ENCODE data around the gene FOXK2. TPM values are rescaled to one million over a fixed set of nuclear protein-coding genes. Genes with fewer than 3 reads are reported as not detected.

FOXK2 gene
- total and polyA plus RNA-seq, 4 donors, result 15.3 to 58.8 (median 35.8) TPM

DNA sequence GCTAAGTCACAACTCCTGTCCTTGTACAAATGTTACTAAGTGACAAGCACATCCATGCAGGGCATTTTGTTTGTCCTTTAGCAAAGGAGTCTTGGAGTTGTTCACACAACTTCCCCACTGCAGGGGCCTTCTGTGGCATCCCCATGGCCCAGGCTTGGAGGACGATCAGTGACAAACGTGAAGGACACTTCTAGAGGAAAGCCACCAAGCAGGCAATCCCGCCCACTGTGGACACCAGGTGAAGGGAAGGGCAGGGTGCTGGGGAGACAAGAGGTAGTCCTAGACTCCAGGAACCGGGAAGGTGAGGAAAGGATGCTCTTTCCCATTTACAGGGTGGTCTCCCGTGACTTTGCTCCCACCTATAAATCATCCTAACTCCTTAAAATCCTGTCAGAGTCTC is 124.6 kb downstream of the FOXK2 start:
- peaks cover 0 to 3% of the 10 kb centered on the region in 2 donors for H3K36me3 ChIP-seq (ENCODE audit: control insufficient read depth in 1 of 2, insufficient read depth in 2 of 2, low read length in 1 of 2)
- H3K27ac ChIP-seq (ENCODE audit: low read depth in 1 of 2, low read length in 2 of 2), result no peak overlapping the region
- intact Hi-C loops (cut with DNase I), result no loop called here
- no peaks in the 10 kb centered on the region for H3K4me1 ChIP-seq (ENCODE audit: control insufficient read depth in 1 of 2, insufficient read depth in 2 of 2, low read length in 2 of 2)
- H3K9me3 ChIP-seq (ENCODE audit: control insufficient read depth, low read length), result no peaks in the 10 kb centered on the region
- no peak for ATAC-seq (ENCODE audit: low FRiP score)
- no peaks in the 10 kb centered on the region for H3K27me3 ChIP-seq (ENCODE audit: control insufficient read depth in 1 of 2, insufficient read depth in 2 of 2, low read length in 1 of 2)
- DNase-seq, result peak in 1 of 2 donors; percentile 35
- WGBS, 2 donors, result 83 to 85% methylated on average over 5 of the region's 5 CpGs
- H3K4me3 ChIP-seq (ENCODE audit: low read length in 2 of 2), result no peak overlapping the region

DNA sequence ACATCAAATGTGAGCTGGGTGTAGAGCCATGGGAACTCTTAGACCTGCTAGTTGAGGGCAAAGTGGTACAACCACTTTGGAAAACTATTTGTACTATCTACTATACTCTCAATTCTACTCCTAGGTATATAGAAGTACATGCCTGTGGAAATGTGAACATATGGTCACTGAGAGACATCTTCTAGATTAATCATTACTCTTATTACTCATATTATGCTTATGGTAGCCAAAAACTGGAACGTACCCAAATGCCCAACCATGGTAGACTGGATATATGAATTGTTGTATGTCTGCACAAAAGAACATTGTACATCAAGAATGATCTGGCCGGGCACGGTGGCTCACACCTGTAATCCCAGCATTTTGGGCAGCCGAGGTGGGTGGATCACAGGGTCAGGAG is 126.0 kb downstream of the FOXK2 start:
- intact Hi-C loops (cut with DNase I), result loop anchor here in 1 of 2 donors (5.0 kb wide), 1 partner anchor 53 kb away; no protein-coding TSS in a partner anchor
- Histone ChIP-seq H3K4me1 (ENCODE audit: control insufficient read depth in 1 of 2, insufficient read depth in 2 of 2, low read length in 2 of 2) (no peaks in the 10 kb centered on the region), H3K4me3 (ENCODE audit: low read length in 2 of 2) (no peak overlapping the region), H3K9me3 (ENCODE audit: control insufficient read depth, low read length) (no peaks in the 10 kb centered on the region), H3K27ac (ENCODE audit: low read depth in 1 of 2, low read length in 2 of 2) (no peak overlapping the region), H3K36me3 (ENCODE audit: control insufficient read depth in 1 of 2, insufficient read depth in 2 of 2, low read length in 1 of 2) (peaks cover 0 to 3% of the 10 kb centered on the region in 2 donors), H3K27me3 (ENCODE audit: control insufficient read depth in 1 of 2, insufficient read depth in 2 of 2, low read length in 1 of 2) (no peaks in the 10 kb centered on the region)
- DNase-seq (peak in 1 of 2 donors; percentile 30), ATAC-seq (ENCODE audit: low FRiP score) (no peak)
- 96 to 97% methylated on average over 4 of the region's 4 CpGs for WGBS, 2 donors

DNA sequence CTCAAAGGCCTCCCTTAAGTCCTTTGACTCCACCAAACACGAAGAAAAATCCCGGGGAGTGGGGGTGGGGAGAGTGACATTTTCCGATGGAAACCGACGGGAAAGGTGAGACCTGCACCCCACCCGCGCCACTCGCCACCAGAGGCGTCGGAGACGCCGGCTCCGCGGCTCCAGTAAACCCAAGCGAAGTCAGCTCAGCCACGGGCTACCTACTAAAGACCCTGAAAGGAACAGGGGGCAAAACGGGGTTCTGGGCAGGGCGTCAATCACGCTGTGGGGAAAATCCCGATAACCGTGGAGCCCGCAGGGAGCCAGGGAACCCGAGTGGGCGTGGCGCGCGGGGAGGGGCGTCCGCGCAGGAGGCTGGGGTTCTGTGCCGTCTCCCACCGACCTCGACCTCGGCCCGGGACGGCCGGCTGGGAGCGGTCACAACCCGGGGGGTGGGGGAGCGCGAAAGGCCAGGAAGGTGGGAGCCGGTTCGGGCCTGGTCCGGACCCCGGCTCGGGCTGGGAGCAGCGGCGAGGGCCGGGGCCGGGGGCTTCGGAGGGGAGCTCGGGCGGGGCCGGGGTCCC is 128.1 kb downstream of the FOXK2 start:
- no peaks in the 10 kb centered on the region for H3K9me3 ChIP-seq (ENCODE audit: control insufficient read depth, low read length)
- H3K4me3 ChIP-seq (ENCODE audit: low read length in 2 of 2), result peak overlapping the region; percentile 46 to 85
- intact Hi-C loops (cut with DNase I), result loop anchor here (2.0 to 5.0 kb wide), 3 partner anchors 51 to 229 kb away; partner anchors contain the start of genes HEXD (in 1 of the 2), OGFOD3 (in 1 of the 2) and RAB40B (in 1 of the 2)
- peaks cover 0 to 3% of the 10 kb centered on the region in 2 donors for H3K36me3 ChIP-seq (ENCODE audit: control insufficient read depth in 1 of 2, insufficient read depth in 2 of 2, low read length in 1 of 2)
- H3K4me1 ChIP-seq (ENCODE audit: control insufficient read depth in 1 of 2, insufficient read depth in 2 of 2, low read length in 2 of 2), result no peaks in the 10 kb centered on the region
- 1% methylated on average over 53 to 54 of the region's 54 CpGs for WGBS, 2 donors
- ATAC-seq (ENCODE audit: low FRiP score) (peak; percentile 55), DNase-seq (peak; percentile 61 to 86)
- H3K27ac ChIP-seq (ENCODE audit: low read depth in 1 of 2, low read length in 2 of 2), result peak overlapping the region; percentile 43 to 62
- no peaks in the 10 kb centered on the region for H3K27me3 ChIP-seq (ENCODE audit: control insufficient read depth in 1 of 2, insufficient read depth in 2 of 2, low read length in 1 of 2)

DNA sequence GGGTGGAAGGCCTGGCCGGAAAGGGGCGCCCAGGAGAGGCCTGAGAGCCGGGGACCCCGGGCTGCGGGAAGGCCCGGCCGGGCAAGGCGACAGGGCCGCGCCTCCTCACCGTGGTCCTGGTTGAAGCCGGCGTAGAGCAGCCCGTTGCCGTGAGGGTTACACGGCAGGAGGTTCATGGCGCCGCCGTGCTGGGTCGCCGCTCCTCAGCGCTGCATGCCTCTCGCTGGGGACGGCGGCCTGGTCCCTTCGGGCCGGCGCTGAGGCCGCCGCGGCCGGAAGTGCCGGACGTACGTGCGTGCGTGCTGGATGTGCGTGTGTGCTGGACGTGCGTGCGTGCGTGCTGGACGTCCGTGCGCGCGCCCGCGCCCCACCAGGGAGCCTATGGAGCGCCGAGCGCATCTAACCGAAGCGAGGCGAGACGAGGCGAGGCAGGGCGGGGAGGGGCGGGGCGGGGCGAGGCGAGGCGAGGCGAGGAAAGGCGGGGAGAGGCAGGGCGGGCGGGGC is 128.7 kb downstream of the FOXK2 start, which contains the start of gene WDR45B:
TSS of gene WDR45B (minus strand) at position 280 of the 504 bp plus-strand sequence. CDS start at position 176, 104 bp downstream.
- Histone ChIP-seq H3K27me3 (ENCODE audit: control insufficient read depth in 1 of 2, insufficient read depth in 2 of 2, low read length in 1 of 2) (no peaks in the 10 kb centered on the region), H3K4me3 (ENCODE audit: low read length in 2 of 2) (peak within 1 kb of the TSS; percentile 46 to 85), H3K4me1 (ENCODE audit: control insufficient read depth in 1 of 2, insufficient read depth in 2 of 2, low read length in 2 of 2) (no peaks in the 10 kb centered on the region), H3K27ac (ENCODE audit: low read depth in 1 of 2, low read length in 2 of 2) (peak within 1 kb of the TSS; percentile 55 to 62), H3K9me3 (ENCODE audit: control insufficient read depth, low read length) (no peaks in the 10 kb centered on the region), H3K36me3 (ENCODE audit: control insufficient read depth in 1 of 2, insufficient read depth in 2 of 2, low read length in 1 of 2) (peaks cover 0 to 3% of the 10 kb centered on the region in 2 donors)
- intact Hi-C loops (cut with DNase I), result loop anchor here (2.0 to 5.0 kb wide), 3 partner anchors 51 to 229 kb away; partner anchors contain the start of genes HEXD (in 1 of the 2), OGFOD3 (in 1 of the 2) and RAB40B (in 1 of the 2)
- ATAC-seq (ENCODE audit: low FRiP score) (peak; percentile 97), DNase-seq (peak; percentile 97 to 99)
- WGBS, 2 donors, result 1% methylated on average over 43 to 67 of the region's 67 CpGs

DNA sequence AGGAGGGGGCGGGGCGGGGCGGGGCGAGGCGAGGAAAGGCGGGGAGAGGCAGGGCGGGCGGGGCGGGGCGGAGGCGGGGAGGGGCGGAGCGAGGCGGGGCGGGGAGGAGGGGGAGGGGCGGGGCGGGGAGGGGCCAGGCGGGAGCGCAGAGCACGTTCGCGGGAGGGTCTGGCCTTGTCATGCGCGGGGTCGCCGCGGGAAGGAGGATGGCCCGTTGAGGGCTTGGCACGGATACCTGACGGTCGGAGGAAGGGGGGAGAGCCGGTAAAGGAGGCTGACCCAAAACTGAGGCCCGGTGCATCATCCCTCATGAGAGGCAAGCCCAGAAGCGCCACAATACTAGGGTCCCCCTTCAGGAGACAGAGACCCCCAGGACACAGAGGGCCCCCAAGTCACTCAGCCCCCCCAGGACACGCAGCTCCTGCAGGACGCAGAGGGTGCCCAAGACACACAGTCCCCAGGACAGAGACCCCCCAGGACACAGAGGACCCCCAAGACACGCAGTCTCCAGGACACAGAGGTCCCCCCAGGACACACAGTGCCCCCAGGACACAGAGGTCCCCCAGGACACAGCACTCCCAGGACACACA is 129.3 kb downstream of the FOXK2 start:
- ATAC-seq (ENCODE audit: low FRiP score), result peak; percentile 37
- H3K4me1 ChIP-seq (ENCODE audit: control insufficient read depth in 1 of 2, insufficient read depth in 2 of 2, low read length in 2 of 2), result no peaks in the 10 kb centered on the region
- no peak overlapping the region for H3K4me3 ChIP-seq (ENCODE audit: low read length in 2 of 2)
- no peaks in the 10 kb centered on the region for H3K9me3 ChIP-seq (ENCODE audit: control insufficient read depth, low read length)
- 12 to 13% methylated on average over 17 to 22 of the region's 37 CpGs for WGBS, 2 donors
- peak; percentile 77 to 88 for DNase-seq
- intact Hi-C loops (cut with DNase I), result loop anchor here (2.0 to 5.0 kb wide), 3 partner anchors 50 to 230 kb away; partner anchors contain the start of genes HEXD (in 1 of the 2), OGFOD3 (in 1 of the 2) and RAB40B (in 1 of the 2)
- no peaks in the 10 kb centered on the region for H3K36me3 ChIP-seq (ENCODE audit: control insufficient read depth in 1 of 2, insufficient read depth in 2 of 2, low read length in 1 of 2)
- peak overlapping the region in 1 of 2 donors; percentile 55 for H3K27ac ChIP-seq (ENCODE audit: low read depth in 1 of 2, low read length in 2 of 2)
- H3K27me3 ChIP-seq (ENCODE audit: control insufficient read depth in 1 of 2, insufficient read depth in 2 of 2, low read length in 1 of 2), result no peaks in the 10 kb centered on the region

GRCh38 chr17:82649501-82650261 is 130.1 kb downstream of the FOXK2 start:
- H3K36me3 ChIP-seq (ENCODE audit: control insufficient read depth in 1 of 2, insufficient read depth in 2 of 2, low read length in 1 of 2), result no peaks in the 10 kb centered on the region
- 82 to 84% methylated on average over 22 of the region's 22 CpGs for WGBS, 2 donors
- intact Hi-C loops (cut with DNase I), result loop anchor here (2.0 to 5.0 kb wide), 3 partner anchors 49 to 231 kb away; partner anchors contain the start of genes HEXD (in 1 of the 2), OGFOD3 (in 1 of the 2) and RAB40B (in 1 of the 2)
- H3K27ac ChIP-seq (ENCODE audit: low read depth in 1 of 2, low read length in 2 of 2), result no peak overlapping the region
- no peaks in the 10 kb centered on the region for H3K9me3 ChIP-seq (ENCODE audit: control insufficient read depth, low read length)
- DNase-seq, result peak in 1 of 2 donors; percentile 46
- H3K4me3 ChIP-seq (ENCODE audit: low read length in 2 of 2), result no peak overlapping the region
- H3K4me1 ChIP-seq (ENCODE audit: control insufficient read depth in 1 of 2, insufficient read depth in 2 of 2, low read length in 2 of 2), result no peaks in the 10 kb centered on the region
- H3K27me3 ChIP-seq (ENCODE audit: control insufficient read depth in 1 of 2, insufficient read depth in 2 of 2, low read length in 1 of 2), result no peaks in the 10 kb centered on the region
- no peak for ATAC-seq (ENCODE audit: low FRiP score)

DNA sequence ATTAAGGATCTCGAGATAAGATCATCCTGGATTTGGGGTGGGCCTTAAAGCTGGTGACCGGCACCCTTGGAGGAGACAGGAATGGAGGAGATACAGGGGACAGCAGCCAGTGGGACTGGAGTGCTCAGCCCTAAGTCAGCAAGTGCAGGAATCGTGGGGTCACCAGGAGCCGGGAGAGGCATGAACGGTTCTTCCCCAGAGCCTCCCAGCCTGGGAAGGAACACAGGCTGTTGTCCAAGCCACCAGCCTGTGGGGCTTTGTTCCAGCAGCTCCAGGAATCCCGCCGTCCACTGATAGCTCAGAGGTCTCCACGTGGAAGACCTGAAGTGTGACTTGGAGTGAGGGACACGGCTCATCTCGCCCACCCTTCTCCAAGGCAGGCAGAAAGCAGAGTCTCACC is 131.2 kb downstream of the FOXK2 start:
- WGBS, 2 donors, result 53 to 59% methylated on average over 10 of the region's 10 CpGs
- DNase-seq, result no peak
- intact Hi-C loops (cut with DNase I), result no loop called here

More for the DNA sequence above, 131.2 kb downstream of the FOXK2 start:
- no peak overlapping the region for H3K4me3 ChIP-seq (ENCODE audit: low read length in 2 of 2)
- H3K27ac ChIP-seq (ENCODE audit: low read depth in 1 of 2, low read length in 2 of 2), result no peak overlapping the region
- H3K4me1 ChIP-seq (ENCODE audit: control insufficient read depth in 1 of 2, insufficient read depth in 2 of 2, low read length in 2 of 2), result no peaks in the 10 kb centered on the region
- H3K9me3 ChIP-seq (ENCODE audit: control insufficient read depth, low read length), result no peaks in the 10 kb centered on the region
- no peak for ATAC-seq (ENCODE audit: low FRiP score)
- no peaks in the 10 kb centered on the region for H3K36me3 ChIP-seq (ENCODE audit: control insufficient read depth in 1 of 2, insufficient read depth in 2 of 2, low read length in 1 of 2)
- H3K27me3 ChIP-seq (ENCODE audit: control insufficient read depth in 1 of 2, insufficient read depth in 2 of 2, low read length in 1 of 2), result no peaks in the 10 kb centered on the region
